Astrocyte of the spinal cord (primary cell): ENCODE results near the gene NUP214.
A peak's percentile ranks its signal among the peaks of the same experiment; 100 is the strongest.
"Not testable (repeated sequence)": the region's sequence is repeated elsewhere in the genome, so short reads cannot be mapped to it uniquely, and the experiment has no call there.

Experiments used
- DNase-seq: peaks from one replicate; pipeline ENCODE4 v3.0.0; 2011; ENCODE audit warnings: low read depth, low spot score
- H3K4me3 ChIP-seq: 2 replicates; pipeline ENCODE4 v1.5.1; 2011; ENCODE audit warnings: low read depth, mild to moderate bottlenecking, low read length, moderate library complexity
- in situ Hi-C: cut with HindIII; loops from 2 replicates; pipeline ENCODE4 v1.10.0; 2017; ENCODE audit warnings: low sequenced_read_pairs
- TF ChIP-seq, protein P1 (sequence below): IDR thresholded peaks from 2 replicates; pipeline ENCODE4 v1.5.1; 2012; ENCODE audit warnings: low read depth, mild to moderate bottlenecking, low read length, inconsistent platforms

NUP214 gene

DNA sequence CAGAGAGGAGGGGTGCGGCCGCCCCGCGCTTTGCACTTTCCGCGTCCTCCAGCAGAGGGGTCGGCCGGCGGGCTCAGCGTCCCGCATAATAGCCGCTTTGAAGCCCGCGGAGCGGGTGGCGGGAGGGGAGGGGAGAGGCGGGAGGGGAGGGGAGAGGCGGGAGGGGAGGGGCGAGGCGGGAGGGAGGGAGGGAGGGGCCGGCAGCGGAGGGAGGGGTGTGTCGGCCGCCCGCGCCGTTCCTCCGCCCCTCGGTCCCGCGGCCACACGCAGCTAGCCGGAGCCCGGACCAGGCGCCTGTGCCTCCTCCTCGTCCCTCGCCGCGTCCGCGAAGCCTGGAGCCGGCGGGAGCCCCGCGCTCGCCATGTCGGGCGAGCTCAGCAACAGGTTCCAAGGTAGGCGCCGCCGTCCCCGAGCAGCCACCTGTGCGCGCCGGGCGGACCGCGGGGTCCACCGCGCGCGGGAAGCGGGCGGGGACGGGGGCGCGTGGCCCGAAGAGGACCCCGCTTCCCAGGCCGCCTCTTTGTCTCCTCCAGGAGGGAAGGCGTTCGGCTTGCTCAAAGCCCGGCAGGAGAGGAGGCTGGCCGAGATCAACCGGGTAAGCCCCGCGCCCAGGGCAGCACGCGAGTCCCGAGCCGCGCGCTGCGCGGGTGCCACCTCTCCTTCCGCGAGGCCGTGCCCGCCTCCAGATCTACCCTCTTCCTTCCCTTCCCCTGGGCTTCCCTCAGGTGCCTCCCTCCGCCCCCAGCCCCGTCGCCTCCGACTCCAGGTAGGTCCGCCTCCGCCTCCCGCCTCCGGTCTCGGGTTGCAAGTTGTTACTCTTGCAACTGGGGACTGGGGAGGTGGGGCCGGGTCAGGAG lies 28.9 kb upstream of the NUP214 start, which contains the start of gene AIF1L:
AIF1L (plus strand) TSS at position 263 of the 857 bp plus-strand sequence; CDS start at position 362, 99 bp downstream.
- DNase-seq: no peak
- H3K4me3 ChIP-seq: no peak within 1 kb of the TSS
- in situ Hi-C loops: no loop called here
- TF ChIP-seq, protein P1, sequence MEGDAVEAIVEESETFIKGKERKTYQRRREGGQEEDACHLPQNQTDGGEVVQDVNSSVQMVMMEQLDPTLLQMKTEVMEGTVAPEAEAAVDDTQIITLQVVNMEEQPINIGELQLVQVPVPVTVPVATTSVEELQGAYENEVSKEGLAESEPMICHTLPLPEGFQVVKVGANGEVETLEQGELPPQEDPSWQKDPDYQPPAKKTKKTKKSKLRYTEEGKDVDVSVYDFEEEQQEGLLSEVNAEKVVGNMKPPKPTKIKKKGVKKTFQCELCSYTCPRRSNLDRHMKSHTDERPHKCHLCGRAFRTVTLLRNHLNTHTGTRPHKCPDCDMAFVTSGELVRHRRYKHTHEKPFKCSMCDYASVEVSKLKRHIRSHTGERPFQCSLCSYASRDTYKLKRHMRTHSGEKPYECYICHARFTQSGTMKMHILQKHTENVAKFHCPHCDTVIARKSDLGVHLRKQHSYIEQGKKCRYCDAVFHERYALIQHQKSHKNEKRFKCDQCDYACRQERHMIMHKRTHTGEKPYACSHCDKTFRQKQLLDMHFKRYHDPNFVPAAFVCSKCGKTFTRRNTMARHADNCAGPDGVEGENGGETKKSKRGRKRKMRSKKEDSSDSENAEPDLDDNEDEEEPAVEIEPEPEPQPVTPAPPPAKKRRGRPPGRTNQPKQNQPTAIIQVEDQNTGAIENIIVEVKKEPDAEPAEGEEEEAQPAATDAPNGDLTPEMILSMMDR: peak; percentile 20

DNA sequence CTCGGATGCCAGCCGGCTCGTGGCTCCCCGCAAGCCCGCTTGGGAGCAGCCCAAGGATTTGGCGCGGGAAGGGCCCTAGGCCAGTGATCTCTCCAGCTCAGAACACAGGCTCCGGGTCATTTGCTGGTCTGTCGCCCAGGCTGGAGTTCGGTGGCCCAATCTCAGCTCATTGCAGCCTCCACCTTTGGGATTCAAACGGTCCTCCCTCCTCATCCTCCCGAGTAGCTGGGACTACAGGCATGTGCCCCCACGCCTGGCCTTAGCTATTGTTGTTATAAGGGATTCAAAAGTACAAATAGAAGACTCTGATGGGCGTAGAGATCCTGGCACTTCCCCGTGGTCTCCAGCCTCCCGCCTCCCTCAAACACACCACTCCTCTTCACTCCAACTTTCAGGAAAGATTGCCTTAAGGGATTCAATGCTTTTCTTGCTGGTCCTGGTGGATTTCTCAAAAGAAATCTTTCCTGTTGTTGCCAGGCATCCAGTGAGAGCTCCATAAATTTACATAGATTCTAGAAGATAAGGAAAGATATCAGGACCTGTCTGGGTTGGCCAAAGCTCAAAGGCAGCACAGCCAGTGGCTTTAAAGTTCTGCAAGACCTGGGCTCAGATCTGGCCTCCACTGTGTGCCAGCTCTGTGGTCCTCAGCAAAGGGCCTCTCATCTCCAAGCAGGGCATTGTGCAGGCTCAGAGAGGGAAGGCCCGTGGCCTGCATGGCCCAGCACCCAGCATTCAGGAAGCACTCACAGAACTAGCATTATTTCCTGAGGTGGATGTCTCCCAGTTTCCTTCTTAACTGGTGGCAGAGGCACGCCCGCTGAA lies 28.0 kb upstream of the NUP214 start:
- DNase-seq: no peak
- no peak overlapping the region for H3K4me3 ChIP-seq
- in situ Hi-C loops: no loop called here
- TF ChIP-seq, protein P1: no peak

DNA sequence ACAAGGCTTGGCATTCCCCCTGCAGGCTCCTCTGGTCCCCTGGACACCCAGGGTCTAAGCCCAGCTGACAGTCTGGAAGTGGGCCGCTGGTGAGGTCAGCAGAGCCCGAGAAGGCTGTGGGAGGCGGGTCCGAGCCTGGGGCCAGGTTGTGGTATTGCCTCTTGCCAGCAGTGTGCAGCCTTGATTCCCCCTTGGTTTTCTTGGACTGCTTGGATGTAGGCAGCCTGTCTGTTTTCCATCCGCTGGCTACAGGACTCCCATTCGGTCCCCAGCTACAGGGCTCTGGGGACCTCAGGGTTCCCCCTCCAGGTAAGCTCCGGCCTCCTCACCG lies 27.5 kb upstream of the NUP214 start:
- in situ Hi-C loops: no loop called here
- TF ChIP-seq, protein P1: no peak
- H3K4me3 ChIP-seq: no peak overlapping the region
- DNase-seq: no peak

DNA sequence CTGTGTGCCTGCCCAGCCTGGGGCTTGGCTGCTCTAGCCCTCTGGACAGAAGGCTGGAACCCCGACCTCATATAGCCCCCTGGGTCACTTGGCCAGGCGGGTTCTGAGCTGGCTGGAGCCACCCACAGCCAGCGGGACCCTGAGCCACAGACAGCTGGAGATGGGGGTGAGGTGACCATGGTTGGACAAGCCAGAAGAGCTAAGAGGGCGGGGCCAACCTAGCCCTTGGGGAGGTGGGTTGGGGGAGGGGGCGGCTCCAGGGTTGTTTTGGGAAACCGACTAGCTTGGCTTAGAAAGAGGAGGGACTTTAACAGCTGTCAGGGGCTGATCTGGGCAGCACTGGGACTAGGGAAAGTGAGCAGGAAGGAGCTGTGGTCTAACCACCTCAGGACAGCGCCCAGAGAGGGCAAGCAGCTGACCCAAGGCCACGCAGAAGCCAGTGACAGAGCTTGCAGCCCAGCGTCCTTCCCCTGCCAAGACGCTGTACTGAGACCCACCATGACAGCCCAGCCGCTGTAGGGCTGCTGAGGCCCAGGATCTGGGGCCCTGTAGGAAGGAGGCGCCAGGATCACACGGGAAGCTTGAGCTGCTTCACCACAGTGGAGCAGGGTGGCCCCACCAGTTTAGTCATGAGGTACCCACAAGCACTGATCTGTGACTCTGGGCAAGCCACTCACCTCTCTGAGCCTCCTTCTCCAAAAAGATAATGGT lies 26.8 kb upstream of the NUP214 start:
- TF ChIP-seq, protein P1: no peak
- in situ Hi-C loops: no loop called here
- H3K4me3 ChIP-seq: no peak overlapping the region
- no peak for DNase-seq

DNA sequence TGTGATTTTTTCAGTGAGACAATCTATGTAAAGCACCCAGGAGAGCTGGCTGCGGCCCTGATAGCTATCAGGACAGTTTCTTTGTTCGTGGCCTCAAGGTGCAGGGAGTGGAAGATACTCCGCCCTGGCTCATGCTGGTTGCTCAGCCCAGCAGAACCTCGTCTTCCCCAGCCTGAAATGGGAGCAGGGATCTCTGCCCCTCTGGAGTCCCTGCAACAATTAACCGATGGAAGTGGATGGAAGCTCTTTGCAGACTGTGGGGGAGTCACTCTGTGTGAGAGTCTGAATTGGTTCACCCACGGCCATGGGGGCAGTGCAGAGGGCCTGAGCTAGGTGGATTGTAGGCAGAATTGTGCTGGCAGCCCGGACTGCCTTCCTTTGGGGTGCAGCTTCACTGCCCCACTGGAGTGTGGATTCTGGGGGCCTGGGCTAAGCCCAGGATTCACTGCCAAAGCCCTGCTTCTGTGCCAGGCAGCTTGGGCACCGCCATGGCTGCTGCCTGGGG lies 26.2 kb upstream of the NUP214 start:
- H3K4me3 ChIP-seq: no peak overlapping the region
- in situ Hi-C loops: no loop called here
- no peak for DNase-seq
- TF ChIP-seq, protein P1: no peak

DNA sequence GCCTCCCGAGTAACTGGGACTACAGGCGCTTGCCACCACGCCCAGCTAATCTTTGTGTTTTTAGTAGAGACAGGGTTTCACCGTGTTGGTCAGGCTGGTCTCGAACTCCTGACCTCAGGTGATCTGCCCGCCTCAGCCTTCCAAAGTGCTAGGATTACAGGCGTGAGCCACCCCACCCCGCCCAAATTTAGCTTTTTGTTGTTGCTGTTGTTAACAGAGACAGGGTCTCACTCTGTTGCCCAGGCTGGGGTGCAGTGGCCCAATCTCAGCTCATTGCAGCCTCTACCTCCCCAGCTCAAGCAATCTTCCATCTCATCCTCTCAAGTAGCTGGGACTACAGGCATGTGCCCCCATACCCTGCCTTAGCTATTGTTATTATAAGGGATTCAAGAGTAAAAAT lies 25.5 kb upstream of the NUP214 start:
- in situ Hi-C loops, DNase-seq: not testable (repeated sequence)

More for the DNA sequence above, 25.5 kb upstream of the NUP214 start:
- H3K4me3 ChIP-seq: not testable (repeated sequence)
